Right lobe of liver (tissue), 6 donors: ENCODE data around the gene RHOBTB1. TPM values are rescaled to one million over a fixed set of nuclear protein-coding genes. Genes with fewer than 3 reads are reported as not detected.

Source experiments
- ATAC-seq, 4 donors: fragments of 200-7000 bp; cut with Tn5 transposase; one replicate each; pipeline ENCODE4 v1.9.1; 2020; ENCODE audit warnings: mild to moderate bottlenecking in 4 of 4, moderate library complexity in 4 of 4
- DNase-seq, 3 donors: peaks; one replicate each; pipeline ENCODE4 v3.0.0-alpha.2; 2020
- H3K27ac ChIP-seq, 3 donors: fragments of 200-600 bp; one replicate each; pipeline ENCODE4 v1.8.0; 2022
- H3K27me3 ChIP-seq, 2 donors: fragments of 200-600 bp; one replicate each; pipeline ENCODE4 v1.8.0; 2022
- H3K36me3 ChIP-seq, 4 donors: fragments of 200-600 bp; sonication (generic) in 1 of 4; one replicate each; pipeline versions ENCODE4 v1.5.1 to v1.8.0; 2017 to 2022; ENCODE audit warnings: control low read depth in 1 of 4
- H3K4me1 ChIP-seq, 4 donors: fragments of 200-600 bp; sonication (generic) in 1 of 4; one replicate each; pipeline versions ENCODE4 v1.5.1 to v1.8.0; 2017 to 2022; ENCODE audit warnings: control low read depth in 1 of 4
- H3K4me3 ChIP-seq, 3 donors: fragments of 200-600 bp; one replicate each; pipeline ENCODE4 v1.8.0; 2022
- H3K9me3 ChIP-seq, 4 donors: fragments of 200-600 bp; sonication (generic) in 1 of 4; one replicate each; pipeline versions ENCODE4 v1.5.1 to v1.8.0; 2017 to 2022; ENCODE audit warnings: control low read depth in 1 of 4
- CTCF ChIP-seq, 4 donors: fragments of 200-600 bp in 3 of 4; fragments of 450-650 bp in 1 of 4; IDR thresholded peaks; one replicate each; pipeline versions ENCODE4 v1.5.1 to v1.8.0; 2016 to 2022; ENCODE audit warnings: antibody characterized with exemption in 4 of 4, mild to moderate bottlenecking in 2 of 4
- POLR2A ChIP-seq: fragments of 450-650 bp; IDR thresholded peaks from one replicate; pipeline ENCODE4 v1.6.1; 2017; ENCODE audit warnings: antibody characterized with exemption, mild to moderate bottlenecking
- whole genome bisulfite sequencing: methylation state at CpG from one replicate; pipeline ENCODE4 v1.1.6; 2018; ENCODE audit warnings: low coverage, low lambda C conversion rate; ENCODE audit not compliant: insufficient coverage; ENCODE audit errors: missing lambda C conversion rate; 5-methylcytosine and 5-hydroxymethylcytosine counted together
- intact Hi-C, 2 donors: fragments of 100-400 bp; cut with DNase I; formaldehyde crosslinking; loops; one replicate each; pipeline versions ENCODE4 v1.11.2 to v1.14.1; 2022
- total RNA-seq, 6 experiments: library from RNA; depleted of rRNA in 2 of 6; stranded (reverse); fragments of >200 nt in 2 of 6; fragmentation: NEBNext Ultra II Directional in 3 of 6; extraction: Animal tissue kit (Norgen Biotek cat#: 25700) in 3 of 6; gene quantifications; one replicate each; pipeline versions ENCODE4 v1.1.0 to v1.2.4, GENCODE V29; 2016 to 2023
- donor health status: DM: no; HTN: yes; CAD: no.
- donor health status: DM: no; HTN: no; CAD: no.
- donor health status: DM: no; HTN: no; CAD: no.
- donor health status: DM: no; HTN: yes; CAD: no.
- donor health status: DM: no; HTN: yes; CAD: no.

The RHOBTB1 gene
- total RNA-seq, 6 experiments from 2014 or later = 3.0 to 5.4 (median 4.4) TPM

- no peak overlapping the region for H3K27ac ChIP-seq
- no peaks in the 10 kb centered on the region for H3K4me1 ChIP-seq
- H3K9me3 ChIP-seq = no peaks in the 10 kb centered on the region
- H3K4me3 ChIP-seq = no peak overlapping the region
- H3K27me3 ChIP-seq = no peaks in the 10 kb centered on the region
- H3K36me3 ChIP-seq = no peaks in the 10 kb centered on the region
- DNase-seq = no peak
- ATAC-seq = no peak
- intact Hi-C loops = no loop called here
- TF ChIP-seq CTCF (IDR thresholded peaks at IDR 0.05) (no peak), POLR2A (no peak)
Observed at GRCh38 chr10:60862517-60862916, 81.5 kb downstream of the RHOBTB1 start.

DNA sequence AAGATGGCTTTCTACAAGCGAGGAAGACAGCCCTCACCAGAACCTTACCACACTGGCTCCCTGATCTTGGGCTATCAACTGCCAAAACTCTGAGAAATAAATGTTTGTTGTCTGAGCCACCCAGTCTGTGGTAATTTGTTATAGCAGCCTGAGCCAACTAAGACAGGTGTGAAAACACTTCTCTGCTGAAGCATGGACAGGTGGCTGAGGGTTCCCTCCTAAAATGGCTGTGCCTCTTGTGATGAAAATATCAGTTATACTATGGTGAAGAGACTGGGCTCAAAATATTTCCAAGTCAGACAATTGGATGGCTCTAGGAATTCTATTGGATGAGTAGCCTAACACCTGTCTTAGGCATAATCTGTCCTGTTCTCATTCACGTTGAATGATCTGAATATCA, 87.6 kb downstream of the RHOBTB1 start:
- intact Hi-C loops = no loop called here
- no peak overlapping the region for H3K4me3 ChIP-seq
- H3K4me1 ChIP-seq = no peaks in the 10 kb centered on the region
- H3K27ac ChIP-seq = no peak overlapping the region
- 100% methylated on average over 1 of the region's 2 CpGs for WGBS
- H3K27me3 ChIP-seq = no peaks in the 10 kb centered on the region
- no peak for ATAC-seq
- H3K36me3 ChIP-seq = no peaks in the 10 kb centered on the region
- DNase-seq = no peak
- TF ChIP-seq POLR2A (no peak), CTCF (IDR thresholded peaks at IDR 0.05) (no peak)
- H3K9me3 ChIP-seq = no peaks in the 10 kb centered on the region

DNA sequence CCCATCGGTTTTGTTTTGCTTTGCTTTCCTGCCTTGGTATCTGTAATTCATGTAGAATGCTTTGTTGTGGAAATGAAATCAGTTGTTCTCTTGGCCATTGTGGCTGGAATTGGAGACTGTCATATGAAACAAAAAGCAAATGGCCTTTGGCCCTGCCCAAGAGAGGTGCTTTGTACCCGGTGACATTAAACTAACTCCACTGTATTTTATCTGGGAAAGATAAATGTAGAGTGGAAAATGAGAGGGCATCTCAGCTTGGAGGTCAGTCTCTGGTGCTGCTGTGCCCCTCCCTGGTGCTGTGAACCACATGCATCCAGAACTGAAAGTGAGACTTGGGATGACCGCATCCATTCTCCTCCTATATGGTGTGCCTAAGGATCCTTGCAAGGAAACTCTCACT, 90.3 kb downstream of the RHOBTB1 start:
- ATAC-seq = no peak
- Histone ChIP-seq H3K27ac (no peak overlapping the region), H3K9me3 (no peaks in the 10 kb centered on the region), H3K36me3 (no peaks in the 10 kb centered on the region), H3K27me3 (no peaks in the 10 kb centered on the region), H3K4me1 (no peaks in the 10 kb centered on the region), H3K4me3 (no peak overlapping the region)
- intact Hi-C loops = no loop called here
- TF ChIP-seq POLR2A = no peak
- TF ChIP-seq CTCF (IDR thresholded peaks at IDR 0.05) = no peak
- 95% methylated on average over 2 of the region's 3 CpGs for WGBS
- no peak for DNase-seq

DNA sequence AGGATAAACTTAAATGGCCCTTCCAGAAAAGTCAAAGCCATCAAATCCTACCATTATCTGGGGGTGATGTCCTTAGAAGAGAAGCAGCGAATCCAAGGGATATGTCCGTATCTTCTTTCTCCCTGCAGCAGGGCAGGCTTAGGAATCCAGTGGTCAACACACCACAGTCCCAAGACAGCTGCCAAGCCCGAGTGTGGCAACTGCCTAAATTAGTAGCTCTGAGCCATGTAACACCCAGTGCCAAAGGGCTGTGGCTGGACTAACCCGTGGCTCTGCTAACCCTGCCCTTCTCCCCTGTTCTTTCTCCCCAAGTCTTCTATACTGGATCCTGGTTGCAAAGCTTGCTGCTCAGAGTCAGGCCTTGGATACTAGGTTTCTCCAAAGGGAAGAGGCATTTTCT, 90.9 kb downstream of the RHOBTB1 start:
- Histone ChIP-seq H3K4me3 (no peak overlapping the region), H3K9me3 (no peaks in the 10 kb centered on the region), H3K36me3 (no peaks in the 10 kb centered on the region), H3K27me3 (no peaks in the 10 kb centered on the region), H3K4me1 (peaks cover 0 to 3% (median 0%) of the 10 kb centered on the region in 4 donors), H3K27ac (no peak overlapping the region)
- ATAC-seq (no peak), DNase-seq (no peak)
- TF ChIP-seq POLR2A (no peak), CTCF (IDR thresholded peaks at IDR 0.05) (no peak)
- intact Hi-C loops = no loop called here
- 73% methylated on average over 3 of the region's 4 CpGs for whole genome bisulfite sequencing

GRCh38 chr10:60849740-60850139, 94.2 kb downstream of the RHOBTB1 start:
- ATAC-seq (peak in 3 of 4 donors; percentile 22 to 87 (median 56)), DNase-seq (peak in 1 of 3 donors; percentile 35)
- Histone ChIP-seq H3K4me3 (no peak overlapping the region), H3K4me1 (peaks cover 0 to 4% (median 0%) of the 10 kb centered on the region in 4 donors), H3K27ac (no peak overlapping the region), H3K36me3 (no peaks in the 10 kb centered on the region), H3K9me3 (no peaks in the 10 kb centered on the region), H3K27me3 (no peaks in the 10 kb centered on the region)
- WGBS = 33% methylated on average over 1 of the region's 1 CpG
- intact Hi-C loops = no loop called here
- TF ChIP-seq POLR2A = no peak
- TF ChIP-seq CTCF (IDR thresholded peaks at IDR 0.05) = no peak
